GM19043 (cell line): Measurements from ENCODE around the gene GSG1L.

Experiments used
- ATAC-seq: cut with Tn5 transposase; IDR thresholded peaks from one replicate; pipeline ENCODE4 v1.9.1; 2021; ENCODE audit warnings: low read depth; ENCODE audit not compliant: unreplicated experiment

GSG1L gene

DNA sequence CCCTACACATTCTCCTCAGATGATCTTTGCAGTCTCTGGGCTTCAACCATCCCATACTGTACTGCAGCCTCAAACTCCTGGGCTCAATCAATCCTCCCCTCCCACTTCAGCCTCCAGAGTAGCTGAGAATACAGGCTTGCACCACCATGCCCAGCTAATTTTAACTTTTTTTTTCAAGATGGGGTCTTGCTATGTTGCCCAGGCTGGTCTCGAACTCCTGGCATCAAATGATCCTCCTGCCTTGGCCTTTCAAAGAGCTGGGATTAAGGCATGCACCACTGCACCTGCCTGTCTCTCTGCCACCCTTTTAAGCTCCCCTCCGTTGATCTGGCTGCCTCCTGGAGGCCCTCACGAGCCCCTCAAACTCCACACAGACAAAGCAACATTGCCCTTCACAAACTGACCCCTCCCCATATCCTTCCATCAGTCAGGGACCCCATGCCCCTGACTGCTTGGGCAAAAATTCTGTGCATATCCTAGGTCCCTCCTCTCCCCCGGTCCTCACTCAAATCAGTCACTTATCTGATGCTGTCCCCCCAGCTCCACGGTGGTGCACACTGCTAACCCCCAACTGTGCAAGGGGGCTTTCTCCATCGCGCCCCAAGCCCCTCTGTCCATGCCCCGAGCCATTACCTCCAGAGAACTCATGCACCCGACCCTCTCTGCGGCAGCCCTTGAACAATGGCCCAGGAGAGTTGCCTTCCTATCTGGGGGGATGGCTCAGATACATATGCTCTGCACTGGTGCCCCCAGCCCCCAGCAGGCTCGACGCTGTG lies 260.7 kb downstream of the GSG1L start:
- no peak for ATAC-seq

DNA sequence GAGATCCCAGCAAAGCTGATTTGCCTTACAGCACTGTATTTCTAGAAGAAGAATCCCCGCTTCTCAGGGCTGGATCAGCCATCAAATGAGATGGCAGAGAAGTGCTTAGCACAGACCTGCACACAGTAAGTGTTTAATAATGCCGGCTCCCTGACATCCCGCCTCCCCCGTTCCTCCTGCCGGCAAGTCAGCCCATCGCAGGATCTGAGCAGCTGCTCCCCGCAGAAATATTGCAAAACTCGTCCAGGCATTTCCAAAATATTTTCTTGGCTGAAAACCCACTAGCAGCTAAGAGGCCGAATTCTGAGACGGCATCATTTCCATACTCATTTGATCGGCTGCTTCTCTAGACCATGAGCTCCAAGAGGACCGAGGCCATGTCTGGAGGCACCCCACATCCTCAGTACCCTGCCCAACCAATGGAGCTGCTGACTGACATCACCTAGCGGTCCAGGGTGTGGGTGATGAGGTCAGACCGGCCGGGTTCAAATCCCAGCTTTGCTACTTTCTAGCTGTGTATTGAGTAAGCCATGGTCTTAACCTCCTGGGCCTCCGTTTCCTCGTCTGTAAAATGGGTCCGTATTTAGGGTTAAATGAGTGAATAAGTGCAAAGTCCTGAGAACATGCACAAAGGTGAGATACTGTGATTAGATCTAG lies 262.1 kb downstream of the GSG1L start:
- ATAC-seq = no peak

DNA sequence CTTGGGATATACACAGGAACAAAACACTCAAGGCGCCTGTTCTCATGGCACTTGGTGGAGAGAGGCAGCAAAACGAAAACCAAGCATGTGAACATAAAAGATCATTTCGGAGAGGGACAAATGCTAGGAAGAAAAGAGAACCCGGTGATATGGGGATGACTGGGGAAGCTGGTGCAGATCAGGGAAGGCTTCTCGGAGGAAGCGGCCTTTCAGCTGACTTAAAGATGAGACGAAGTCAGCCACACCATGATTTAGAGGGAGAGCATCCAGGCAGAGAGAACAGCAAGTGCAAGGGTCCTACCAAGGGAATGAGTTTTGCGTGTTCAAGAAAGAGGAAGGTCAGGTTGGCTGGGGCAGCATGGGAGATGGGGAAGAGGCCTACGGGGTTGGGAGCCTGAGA lies 262.7 kb downstream of the GSG1L start:
- ATAC-seq = no peak

DNA sequence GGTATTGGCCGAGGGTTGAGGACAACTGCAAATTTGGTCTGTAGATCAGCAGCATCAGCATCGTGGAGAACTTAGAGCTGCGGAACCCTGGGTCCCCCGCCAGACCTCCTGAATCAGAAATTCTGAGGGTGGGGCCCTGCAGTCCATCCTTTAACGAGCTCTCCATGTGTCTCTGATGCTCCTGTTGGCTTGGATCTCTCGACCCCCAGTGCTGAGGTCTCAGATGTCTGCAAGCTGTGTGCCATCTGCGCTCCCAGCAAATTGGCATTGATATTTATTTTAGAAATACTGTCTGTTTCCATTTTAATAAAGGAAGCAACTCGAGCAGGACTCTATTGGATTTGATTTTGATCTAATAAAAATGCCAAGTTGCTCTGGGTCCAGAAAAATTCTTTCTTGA lies 263.6 kb downstream of the GSG1L start:
- no peak for ATAC-seq

DNA sequence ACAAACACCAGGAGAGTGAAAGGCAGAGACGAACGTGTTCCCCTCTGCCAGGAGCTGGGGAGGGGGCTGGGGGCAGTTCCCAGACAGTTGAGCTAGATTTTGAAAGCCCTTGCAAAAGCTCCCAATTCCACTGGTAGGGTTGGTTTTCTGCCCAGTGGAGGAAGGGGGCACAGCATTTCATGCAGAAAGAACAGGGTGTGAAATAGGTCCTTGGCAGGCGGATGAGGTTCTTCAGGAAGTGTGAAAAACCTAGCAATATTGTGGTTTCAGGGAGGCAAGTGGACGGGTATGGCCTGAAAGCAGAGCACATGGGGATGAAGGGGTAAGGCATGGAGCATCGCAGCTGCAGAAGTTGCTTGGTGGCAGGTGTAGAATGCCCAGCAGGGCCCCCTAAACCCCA lies 265.3 kb downstream of the GSG1L start:
- no peak for ATAC-seq

DNA sequence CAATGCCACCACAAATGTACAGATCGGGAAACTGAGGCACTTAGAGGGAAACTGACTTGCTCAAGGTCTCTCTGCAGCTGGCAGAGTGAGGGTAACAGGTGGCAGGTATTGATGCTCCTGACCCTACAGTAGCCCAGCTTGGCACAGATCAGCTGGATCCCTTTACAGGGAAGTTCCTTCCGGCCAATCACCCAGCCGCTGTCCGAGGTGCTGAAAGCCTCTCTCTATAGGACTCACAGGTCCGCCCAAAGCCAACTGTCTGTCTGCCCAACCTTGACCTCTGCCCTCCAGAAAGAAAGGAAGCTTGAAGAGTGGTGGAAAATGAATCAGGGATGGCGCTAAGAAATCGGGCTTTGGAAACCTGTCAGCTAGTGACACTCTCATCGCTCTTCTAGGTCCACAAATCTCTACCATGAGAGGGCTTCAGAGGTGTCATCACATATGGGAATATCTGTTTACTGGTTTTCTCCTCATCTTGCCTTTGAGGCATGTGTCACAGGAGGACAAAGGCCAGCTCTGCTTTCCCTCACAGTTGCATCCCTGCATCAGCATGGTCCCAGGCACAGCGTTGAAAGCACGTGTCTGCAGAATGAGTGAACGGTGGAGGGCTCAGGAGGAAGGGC lies 267.4 kb downstream of the GSG1L start:
- ATAC-seq = no peak

DNA sequence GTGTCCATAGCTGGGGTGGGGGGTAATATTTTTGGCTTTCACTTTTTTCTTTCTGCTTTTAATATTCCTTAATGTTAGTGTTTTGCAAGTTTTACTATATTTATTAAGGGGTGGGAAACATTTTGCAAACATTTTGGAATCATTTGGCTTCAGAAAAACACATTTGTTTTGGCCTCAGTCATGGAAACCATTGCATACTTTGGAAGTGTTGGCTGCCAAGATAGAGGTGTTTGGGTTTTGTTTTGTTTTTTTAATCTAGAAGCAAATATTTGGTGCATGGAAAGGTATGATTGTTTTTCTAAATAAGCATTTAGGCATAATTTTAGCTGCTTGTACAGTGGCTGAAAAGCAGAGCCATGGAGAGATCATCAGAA lies 270.3 kb downstream of the GSG1L start:
- ATAC-seq = no peak

DNA sequence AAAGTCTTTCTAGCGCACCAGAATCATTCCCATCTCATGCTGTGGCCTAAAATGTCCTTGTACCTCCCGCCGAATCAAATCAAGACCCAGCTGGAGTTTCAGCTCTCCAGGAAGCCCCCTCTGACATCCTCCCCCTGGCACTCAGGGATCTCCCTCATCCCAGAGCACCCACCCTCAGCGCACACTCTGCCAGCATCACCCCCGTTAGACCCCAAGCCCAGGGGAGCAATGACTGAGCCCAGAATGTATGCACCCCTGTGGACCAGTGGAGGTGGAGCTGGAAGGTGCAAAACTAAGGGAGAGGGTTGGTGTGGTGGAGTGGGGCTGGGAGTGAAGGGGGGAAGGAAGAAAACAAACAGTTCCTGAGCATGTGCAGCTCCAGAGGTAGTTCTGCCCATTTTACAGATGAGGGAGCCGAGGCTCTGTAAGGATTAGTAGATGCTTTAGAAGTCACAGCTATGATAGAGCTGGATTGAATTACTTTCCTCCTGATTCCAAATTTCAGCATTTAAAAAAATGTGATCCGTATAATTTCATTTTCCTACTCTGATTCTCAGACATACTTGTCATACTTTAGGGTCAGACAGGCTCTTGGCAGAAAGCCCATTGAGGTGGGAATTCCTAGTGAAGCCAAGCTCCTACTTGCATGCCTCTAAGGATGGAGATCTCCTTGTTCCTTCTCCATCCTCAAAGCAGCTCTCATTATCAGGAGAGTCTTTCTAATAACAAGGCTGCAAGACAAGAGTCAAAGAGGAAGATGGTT lies 270.8 kb downstream of the GSG1L start:
- no peak for ATAC-seq

DNA sequence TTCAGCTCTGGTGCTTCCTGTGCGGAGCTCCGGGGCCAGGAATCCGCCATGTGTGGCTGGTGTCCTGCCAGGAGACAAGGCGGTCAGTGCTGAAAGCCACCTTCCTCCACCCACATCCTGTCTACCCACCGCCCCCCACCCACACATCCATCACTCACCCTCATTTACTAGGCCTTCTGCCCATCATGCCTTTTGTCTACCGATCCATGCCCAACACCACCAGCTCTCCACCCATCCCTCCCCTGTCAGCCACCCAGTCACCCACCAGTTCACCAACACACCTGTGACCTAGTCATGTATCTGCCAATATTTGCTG lies 272.2 kb downstream of the GSG1L start:
- ATAC-seq = no peak

DNA sequence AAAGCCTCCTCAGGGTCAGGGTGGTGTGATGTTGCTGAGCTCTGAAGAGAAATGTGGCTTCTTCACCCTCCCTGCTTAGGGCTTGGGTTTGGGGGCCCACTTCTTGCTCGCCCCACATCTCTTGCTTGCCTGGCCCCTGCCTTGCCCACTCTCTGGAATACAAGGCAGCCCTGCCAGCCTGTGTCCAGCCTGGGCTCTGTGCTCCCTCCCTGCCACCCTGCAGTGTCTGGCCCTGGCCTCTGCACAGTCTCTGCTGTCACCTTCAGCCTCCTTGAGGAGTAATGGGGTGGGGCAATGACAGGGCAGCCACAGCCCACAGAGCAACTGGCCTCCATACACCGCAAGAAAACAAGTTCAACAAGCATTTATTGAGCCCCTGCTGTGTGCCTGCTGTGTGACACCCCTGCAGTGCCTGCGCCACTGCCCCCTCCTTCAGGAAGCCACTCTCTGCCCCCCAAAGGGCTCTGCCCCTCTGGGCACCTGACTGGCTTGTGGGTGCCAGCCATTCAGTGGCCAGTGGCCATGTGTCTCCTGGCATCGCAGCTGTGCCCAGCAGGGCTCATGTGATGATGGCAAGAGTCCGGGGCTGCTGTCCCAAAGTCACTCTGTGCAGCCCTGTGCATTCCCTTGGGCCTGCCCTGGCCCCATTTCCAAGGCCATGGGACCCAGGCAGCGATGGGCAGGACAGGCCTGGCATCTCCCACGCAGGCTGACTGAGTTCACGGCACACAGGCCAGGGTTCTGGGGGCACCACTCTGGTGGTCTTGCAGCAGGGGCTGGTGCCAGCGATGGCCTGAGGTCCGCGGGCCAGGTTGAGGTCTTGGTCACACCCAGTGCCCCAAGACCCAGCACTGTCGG lies 272.7 kb downstream of the GSG1L start:
- no peak for ATAC-seq

DNA sequence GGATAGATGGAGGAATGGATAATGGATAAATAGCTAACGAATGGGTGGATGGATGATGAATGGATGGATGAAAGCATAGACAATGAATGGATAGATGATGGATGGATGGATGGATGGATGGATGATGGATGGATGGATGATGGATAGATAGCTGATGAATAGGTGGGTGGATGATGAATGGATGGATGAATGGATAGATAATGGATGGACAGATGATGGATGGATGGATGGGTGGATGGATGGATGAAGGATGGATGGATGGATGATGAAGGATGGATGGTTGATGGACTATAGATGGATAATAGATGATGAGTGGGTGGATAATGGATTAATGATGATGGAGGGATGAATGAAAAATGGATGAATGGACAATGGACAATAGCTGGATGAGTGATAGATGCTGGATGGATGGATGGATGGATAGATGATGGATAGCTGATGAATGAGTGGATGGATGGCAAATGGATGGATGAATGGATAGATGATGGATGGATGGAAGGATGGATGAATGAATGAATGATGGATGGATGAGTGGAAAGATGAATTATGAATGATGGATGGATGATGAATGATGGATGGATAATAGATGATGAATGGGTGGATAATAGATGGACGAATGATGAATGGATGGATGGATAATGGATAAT lies 273.8 kb downstream of the GSG1L start:
- ATAC-seq = no peak

DNA sequence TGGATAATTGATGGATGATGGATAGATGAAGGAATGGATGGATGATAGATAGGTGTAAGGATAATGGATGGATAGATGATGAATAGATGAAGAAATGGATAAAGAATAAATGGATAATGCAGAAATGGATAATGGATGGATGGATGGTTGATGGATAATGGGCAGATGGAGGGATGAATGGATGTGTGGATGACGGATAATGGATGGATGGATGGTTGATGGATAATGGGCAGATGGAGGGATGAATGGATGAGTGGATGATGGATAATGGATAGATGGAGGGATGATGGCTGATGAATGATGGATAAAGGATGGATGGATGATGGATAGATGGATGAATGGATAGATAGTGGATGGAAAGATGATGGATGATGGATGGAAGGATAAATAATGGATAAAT lies 274.4 kb downstream of the GSG1L start:
- ATAC-seq = no peak

DNA sequence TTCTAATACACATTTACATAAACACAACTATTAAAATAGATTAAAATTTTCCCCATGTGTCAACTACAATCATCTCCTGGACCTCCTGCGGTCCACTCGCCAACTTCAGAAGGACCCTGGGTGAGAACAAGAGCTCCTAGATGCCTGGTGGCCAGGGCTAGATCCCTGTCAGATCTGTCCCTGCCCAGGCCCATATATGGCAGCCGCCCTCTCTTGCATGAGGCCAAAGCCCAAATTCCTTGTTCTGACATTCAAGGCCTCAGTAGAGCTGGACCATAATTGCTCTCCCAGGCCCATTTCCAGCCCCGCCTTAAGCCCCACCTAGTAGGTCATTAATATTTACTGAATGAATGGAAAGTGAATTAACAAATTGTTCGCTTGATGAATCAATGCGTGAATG lies 275.8 kb downstream of the GSG1L start:
- ATAC-seq = no peak

DNA sequence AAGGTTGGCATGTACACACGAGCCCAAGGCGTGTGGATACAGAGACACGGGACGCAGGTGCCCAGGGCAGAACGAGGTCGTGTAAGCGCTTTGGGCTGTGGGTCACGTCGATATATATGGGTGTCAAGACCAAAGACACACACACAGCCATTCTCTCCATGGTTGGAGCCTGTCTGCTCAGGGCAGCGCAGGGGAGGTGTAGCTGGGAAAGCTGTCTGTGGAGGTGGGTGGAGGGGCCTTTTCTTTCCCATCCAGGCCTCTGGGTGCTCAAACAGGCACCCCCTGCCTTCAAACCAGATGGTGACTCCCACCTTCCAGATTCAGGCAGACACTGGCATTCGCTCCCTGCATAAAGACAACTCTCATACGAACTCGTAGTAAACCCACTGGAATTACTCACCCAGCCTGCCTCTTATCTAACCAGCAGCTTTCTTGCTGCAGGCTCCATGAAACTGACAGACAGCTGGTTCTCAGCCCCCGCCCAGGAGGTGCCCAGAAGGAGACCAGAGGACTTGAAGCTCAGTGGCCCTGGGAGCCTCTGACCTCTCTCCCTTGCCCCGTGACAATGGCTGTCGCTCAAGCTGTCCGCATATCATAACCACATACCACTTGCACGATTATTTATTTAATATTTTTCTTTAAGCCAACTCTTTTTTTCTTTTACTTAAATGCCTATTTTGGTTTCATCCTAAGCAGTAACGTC lies 276.4 kb downstream of the GSG1L start:
- ATAC-seq = no peak

DNA sequence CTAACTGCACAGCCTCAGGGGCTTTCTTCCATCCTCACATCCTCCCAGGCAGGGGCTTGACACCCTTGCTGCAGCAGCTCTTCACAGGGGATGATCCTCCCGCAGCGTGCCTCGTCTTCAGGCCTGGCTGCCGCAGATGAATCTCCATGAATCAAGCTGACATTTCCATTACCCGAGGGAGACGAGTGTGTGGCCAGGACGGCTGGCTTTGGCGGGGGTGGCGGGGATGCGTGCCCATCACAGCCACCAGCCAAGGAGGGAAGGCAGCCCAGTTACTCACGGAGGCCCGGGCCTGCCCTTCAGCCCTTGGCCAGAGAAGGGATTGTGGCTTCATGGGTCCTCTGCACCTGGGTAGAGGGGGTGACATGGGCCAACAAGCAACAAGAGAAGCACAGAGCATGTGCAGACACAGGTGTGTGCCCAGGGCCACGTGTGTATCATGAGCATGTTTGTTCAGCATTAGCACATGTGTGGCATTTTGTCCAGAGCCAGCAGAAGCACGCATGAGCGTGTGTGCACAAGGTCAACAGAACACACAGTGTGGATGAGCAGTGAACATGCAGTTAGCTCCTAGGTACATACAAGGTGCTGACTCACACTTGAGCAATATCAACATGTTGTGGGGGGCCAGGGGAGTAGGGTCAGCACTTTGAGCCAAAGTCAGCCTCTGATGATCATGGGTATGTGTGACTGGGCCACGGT lies 277.1 kb downstream of the GSG1L start:
- ATAC-seq = no peak

DNA sequence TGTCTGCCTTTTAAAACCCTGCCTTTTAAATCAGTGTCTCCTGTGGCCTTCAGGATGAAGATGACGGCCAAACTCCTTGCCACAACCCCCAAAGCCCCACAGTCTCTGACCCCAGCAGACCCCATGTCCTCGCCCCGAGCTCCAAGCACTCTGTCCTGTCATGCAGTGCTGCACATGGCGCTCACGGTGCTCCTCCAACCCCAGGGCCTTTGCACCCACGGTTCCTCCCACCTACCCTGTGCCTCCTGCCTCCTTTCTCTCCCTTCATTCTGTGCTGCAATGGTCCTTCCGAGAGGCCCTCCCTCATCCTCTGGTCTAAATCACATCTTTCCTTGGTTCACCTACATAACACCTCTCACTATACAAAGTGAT lies 278.2 kb downstream of the GSG1L start:
- ATAC-seq = no peak

DNA sequence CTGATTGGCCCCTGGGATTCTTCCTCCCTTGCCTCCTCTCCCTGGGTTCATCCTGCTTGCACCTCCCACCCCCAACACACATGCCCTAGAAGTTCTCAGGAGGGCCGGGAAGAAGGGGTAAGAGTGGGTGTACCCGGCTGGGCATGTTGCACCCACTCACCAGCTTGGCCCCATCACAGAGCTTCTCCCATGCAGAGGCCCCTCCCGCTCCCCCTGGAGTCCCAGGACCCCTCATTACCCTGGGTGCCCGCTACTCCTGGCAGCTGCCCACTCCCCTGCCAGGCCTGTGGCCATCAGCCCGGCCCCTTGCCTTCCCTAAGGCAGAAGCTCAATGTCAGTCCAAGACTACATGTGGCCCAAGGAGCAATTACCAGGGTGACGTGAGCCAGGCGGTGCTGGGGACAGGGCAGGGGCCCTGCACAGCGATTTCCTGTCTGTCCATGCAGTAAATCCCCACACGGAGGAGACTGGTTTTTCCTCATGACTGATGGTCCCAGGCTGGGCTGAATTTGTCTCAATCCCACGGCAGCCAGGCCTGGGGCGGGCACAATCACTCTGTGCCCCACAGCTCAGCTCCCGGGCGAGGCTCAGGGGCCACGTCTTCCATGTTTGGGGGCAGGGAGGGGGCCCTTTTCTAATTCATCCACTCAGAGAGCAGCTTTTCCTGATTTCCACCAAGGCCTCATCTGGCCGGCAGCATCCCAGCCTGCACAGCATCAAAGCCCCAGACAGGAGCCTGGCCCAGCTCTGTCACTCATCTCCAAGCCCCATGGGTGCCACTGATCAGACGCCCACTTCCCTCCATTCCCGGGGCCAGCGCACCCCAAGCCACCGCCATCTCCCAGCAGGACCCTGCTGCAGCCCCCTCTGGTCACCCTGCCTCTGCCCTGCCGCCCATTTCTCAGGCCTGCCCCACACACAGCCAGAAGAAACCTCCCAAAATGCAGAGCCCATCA lies 278.9 kb downstream of the GSG1L start:
- no peak for ATAC-seq
